MM.1S (cell line): Measurements from ENCODE around the gene GPHN.

ENCODE experiments used
- DNase-seq: peaks from one replicate; pipeline ENCODE4 v3.0.0-alpha.2; 2015
- H2AFZ ChIP-seq: fragments of 300-600 bp; sonication (generic); 2 replicates; pipeline ENCODE4 v1.6.0; 2016; ENCODE audit warnings: antibody characterized with exemption, low read length
- H3F3A ChIP-seq: fragments of 300-600 bp; sonication (generic); 2 replicates; pipeline ENCODE4 v1.6.1; 2016; ENCODE audit warnings: mild to moderate bottlenecking, antibody characterized with exemption, low read length, moderate library complexity, mixed read lengths; ENCODE audit not compliant: insufficient read depth
- H3K27ac ChIP-seq: fragments of 300-600 bp; sonication (generic); 2 replicates; pipeline ENCODE4 v1.5.1; 2016; ENCODE audit warnings: mild to moderate bottlenecking, low read length
- H3K27me3 ChIP-seq: fragments of 300-600 bp; sonication (generic); replicated peaks from 2 replicates; pipeline ENCODE4 v1.6.0; 2016; ENCODE audit warnings: low read length; ENCODE audit not compliant: insufficient read depth
- H3K36me3 ChIP-seq: fragments of 300-600 bp; sonication (generic); replicated peaks from 2 replicates; pipeline ENCODE4 v1.6.1; 2016; ENCODE audit warnings: mild to moderate bottlenecking, low read length, mixed read lengths; ENCODE audit not compliant: insufficient read depth
- H3K4me1 ChIP-seq: fragments of 300-600 bp; sonication (generic); 2 replicates; pipeline ENCODE4 v1.6.1; 2016; ENCODE audit warnings: low read length, mixed read lengths
- H3K4me2 ChIP-seq: fragments of 300-600 bp; sonication (generic); 2 replicates; pipeline ENCODE4 v1.6.0; 2016; ENCODE audit warnings: low read depth, low read length
- H3K4me3 ChIP-seq: fragments of 300-600 bp; sonication (generic); 2 replicates; pipeline ENCODE4 v1.5.1; 2016; ENCODE audit warnings: low read length, mixed read lengths
- H3K79me2 ChIP-seq: fragments of 300-600 bp; sonication (generic); 2 replicates; pipeline ENCODE4 v1.6.1; 2016; ENCODE audit warnings: mixed run types, low read length, mixed read lengths
- H3K9ac ChIP-seq: fragments of 300-600 bp; sonication (generic); 2 replicates; pipeline ENCODE4 v1.6.1; 2016; ENCODE audit warnings: low read length, mixed read lengths
- H3K9me2 ChIP-seq: fragments of 300-600 bp; sonication (generic); replicated peaks from 2 replicates; pipeline ENCODE4 v1.6.1; 2016; ENCODE audit warnings: mild to moderate bottlenecking, low read length, mixed read lengths; ENCODE audit not compliant: insufficient read depth
- H3K9me3 ChIP-seq: fragments of 300-600 bp; sonication (generic); replicated peaks from 2 replicates; pipeline ENCODE4 v1.6.1; 2016; ENCODE audit warnings: mild to moderate bottlenecking, low read length, mixed read lengths; ENCODE audit not compliant: insufficient read depth
- H4K20me1 ChIP-seq: fragments of 300-600 bp; sonication (generic); 2 replicates; pipeline ENCODE4 v1.6.1; 2016; ENCODE audit warnings: mild to moderate bottlenecking, low read length, moderate library complexity, mixed read lengths; ENCODE audit not compliant: insufficient read depth
- EZH2 ChIP-seq: fragments of 300-600 bp; sonication (generic); optimal IDR thresholded peaks from 2 replicates; pipeline ENCODE3; 2017; ENCODE audit warnings: low read depth, mild to moderate bottlenecking, antibody characterized with exemption, low read length, mixed read lengths
- EZH2phosphoT487 ChIP-seq: fragments of 300-600 bp; sonication (generic); IDR thresholded peaks from 2 replicates; pipeline ENCODE4 v1.6.1; 2018; ENCODE audit warnings: antibody characterized with exemption, low read length
- TF ChIP-seq, protein P1 (sequence below): fragments of 300-600 bp; sonication (generic); IDR thresholded peaks from 2 replicates; pipeline ENCODE4 v1.5.1; 2016; ENCODE audit warnings: antibody characterized with exemption, low read length, mixed read lengths

The GPHN gene

DNA sequence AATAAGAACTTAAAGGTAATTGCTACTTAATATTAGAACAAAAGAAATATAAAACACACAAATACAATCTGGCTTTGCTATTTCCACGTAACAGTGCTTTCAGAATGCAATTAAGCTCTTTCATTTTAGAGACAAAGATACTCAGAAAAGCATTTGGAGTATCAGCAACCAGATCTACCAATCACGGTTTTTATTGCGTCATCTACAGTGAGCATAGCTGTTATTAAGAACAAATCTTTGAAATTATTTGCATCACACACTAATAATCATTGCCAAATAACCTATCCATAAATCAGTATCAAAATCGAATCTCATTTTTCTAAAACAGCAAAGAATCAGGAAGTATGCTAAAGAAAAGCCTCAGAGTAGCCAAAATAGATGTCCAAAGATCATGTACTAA is 654.4 kb downstream of the GPHN start:
- no peaks in the 10 kb centered on the region for H3F3A ChIP-seq
- no peak overlapping the region for H3K4me2 ChIP-seq
- no peak overlapping the region for H3K27ac ChIP-seq
- H3K36me3 ChIP-seq, result no peaks in the 10 kb centered on the region
- no peaks in the 10 kb centered on the region for H3K27me3 ChIP-seq
- no peaks in the 10 kb centered on the region for H3K79me2 ChIP-seq
- H4K20me1 ChIP-seq, result no peaks in the 10 kb centered on the region
- no peak overlapping the region for H2AFZ ChIP-seq
- TF ChIP-seq, protein P1, sequence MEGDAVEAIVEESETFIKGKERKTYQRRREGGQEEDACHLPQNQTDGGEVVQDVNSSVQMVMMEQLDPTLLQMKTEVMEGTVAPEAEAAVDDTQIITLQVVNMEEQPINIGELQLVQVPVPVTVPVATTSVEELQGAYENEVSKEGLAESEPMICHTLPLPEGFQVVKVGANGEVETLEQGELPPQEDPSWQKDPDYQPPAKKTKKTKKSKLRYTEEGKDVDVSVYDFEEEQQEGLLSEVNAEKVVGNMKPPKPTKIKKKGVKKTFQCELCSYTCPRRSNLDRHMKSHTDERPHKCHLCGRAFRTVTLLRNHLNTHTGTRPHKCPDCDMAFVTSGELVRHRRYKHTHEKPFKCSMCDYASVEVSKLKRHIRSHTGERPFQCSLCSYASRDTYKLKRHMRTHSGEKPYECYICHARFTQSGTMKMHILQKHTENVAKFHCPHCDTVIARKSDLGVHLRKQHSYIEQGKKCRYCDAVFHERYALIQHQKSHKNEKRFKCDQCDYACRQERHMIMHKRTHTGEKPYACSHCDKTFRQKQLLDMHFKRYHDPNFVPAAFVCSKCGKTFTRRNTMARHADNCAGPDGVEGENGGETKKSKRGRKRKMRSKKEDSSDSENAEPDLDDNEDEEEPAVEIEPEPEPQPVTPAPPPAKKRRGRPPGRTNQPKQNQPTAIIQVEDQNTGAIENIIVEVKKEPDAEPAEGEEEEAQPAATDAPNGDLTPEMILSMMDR, result no peak
- no peak for TF ChIP-seq EZH2
- no peak for TF ChIP-seq EZH2phosphoT487
- DNase-seq, result no peak
- no peaks in the 10 kb centered on the region for H3K9me2 ChIP-seq
- no peaks in the 10 kb centered on the region for H3K9me3 ChIP-seq
- H3K4me1 ChIP-seq, result no peaks in the 10 kb centered on the region
- H3K9ac ChIP-seq, result no peak overlapping the region
- H3K4me3 ChIP-seq, result no peak overlapping the region

DNA sequence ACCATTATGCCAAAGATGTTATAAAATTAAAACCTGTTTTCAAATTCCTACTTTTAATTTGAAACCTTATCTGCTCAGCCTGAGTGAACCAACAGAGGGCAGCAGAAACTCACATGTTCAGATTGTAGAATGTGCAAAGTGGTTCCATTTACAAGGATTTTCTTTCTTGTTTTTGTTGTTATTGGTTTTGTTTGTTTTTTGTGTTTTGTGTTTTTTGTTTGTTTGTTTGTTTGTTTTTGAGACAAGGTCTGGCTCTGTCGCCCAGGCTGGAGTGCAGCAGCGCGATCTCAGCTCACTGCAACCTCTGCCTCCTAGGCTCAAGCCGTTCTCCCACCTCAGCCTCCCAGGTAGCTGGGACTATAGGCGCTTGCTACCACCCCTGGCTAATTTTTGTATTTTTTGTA is 658.5 kb downstream of the GPHN start:
- Histone ChIP-seq H3K27ac (no peak overlapping the region), H3K4me2 (no peak overlapping the region), H3K9me3 (no peaks in the 10 kb centered on the region), H3K79me2 (no peaks in the 10 kb centered on the region), H3K4me1 (no peaks in the 10 kb centered on the region), H3K4me3 (no peak overlapping the region), H3K36me3 (no peaks in the 10 kb centered on the region), H2AFZ (no peak overlapping the region), H3K9ac (no peak overlapping the region), H4K20me1 (no peaks in the 10 kb centered on the region), H3K27me3 (no peaks in the 10 kb centered on the region), H3K9me2 (no peaks in the 10 kb centered on the region), H3F3A (no peaks in the 10 kb centered on the region)
- peak; percentile 23 for DNase-seq
- TF ChIP-seq EZH2, result no peak
- TF ChIP-seq, protein P1, result peak; percentile 60

DNA sequence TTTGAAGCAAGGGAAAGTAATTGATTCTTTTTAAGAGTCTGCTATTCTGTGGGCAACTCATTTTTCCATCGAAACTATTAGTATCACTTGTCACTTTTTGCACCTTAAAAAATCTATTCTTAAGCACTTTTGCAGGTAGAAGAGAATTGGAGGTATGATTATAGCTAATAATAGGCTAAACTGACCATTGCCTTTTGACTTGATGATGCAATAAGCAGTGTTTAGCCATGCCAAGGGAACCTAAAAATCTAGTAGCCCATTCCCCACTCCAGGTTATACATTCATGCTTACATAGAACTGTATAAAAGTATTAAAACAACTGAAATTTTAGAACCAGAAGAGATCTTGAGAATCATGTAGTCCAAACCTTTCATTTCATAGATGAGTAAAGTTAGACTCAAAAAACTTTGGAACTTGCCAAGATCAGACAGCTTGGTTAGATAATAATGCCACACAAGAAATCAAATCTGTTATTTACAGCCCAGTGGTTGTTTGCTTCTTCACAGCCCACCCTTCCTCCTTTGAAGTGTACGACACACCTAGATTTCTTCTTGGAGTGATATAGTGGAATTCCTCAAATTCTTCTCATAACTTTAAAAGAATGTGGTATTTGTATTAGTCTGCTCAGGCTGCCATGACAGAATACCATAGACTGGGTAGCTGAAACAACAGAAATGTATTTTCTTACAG is 659.6 kb downstream of the GPHN start:
- no peak for DNase-seq
- H3K4me2 ChIP-seq, result no peak overlapping the region
- H2AFZ ChIP-seq, result no peak overlapping the region

More for the DNA sequence above, 659.6 kb downstream of the GPHN start:
- Histone ChIP-seq H3F3A (no peaks in the 10 kb centered on the region), H4K20me1 (no peaks in the 10 kb centered on the region), H3K27me3 (no peaks in the 10 kb centered on the region), H3K27ac (no peak overlapping the region), H3K36me3 (no peaks in the 10 kb centered on the region), H3K79me2 (no peaks in the 10 kb centered on the region), H3K9ac (no peak overlapping the region), H3K9me2 (no peaks in the 10 kb centered on the region), H3K4me3 (no peak overlapping the region), H3K4me1 (no peaks in the 10 kb centered on the region), H3K9me3 (no peaks in the 10 kb centered on the region)
- no peak for TF ChIP-seq EZH2
- no peak for TF ChIP-seq EZH2phosphoT487
- TF ChIP-seq, protein P1, result no peak
